Bronchial epithelial cell (primary cell): ENCODE results near the gene DUSP6. TPM values are rescaled to one million over a fixed set of nuclear protein-coding genes. Genes with fewer than 3 reads are reported as not detected.

Experiments
- DNase-seq: peaks from one replicate; pipeline ENCODE4 v3.0.0-alpha.2; 2010; ENCODE audit warnings: low read depth
- FAIRE-seq: peaks from 2 replicates; lab custom pipeline; 2011; peaks lifted over from hg19 to GRCh38; lab: Jason Lieb, UNC
- H3K27me3 ChIP-seq: 2 replicates; pipeline ENCODE4 v1.5.1; 2011; ENCODE audit warnings: low read length; ENCODE audit not compliant: control insufficient read depth, insufficient read depth
- H3K36me3 ChIP-seq: 2 replicates; pipeline ENCODE4 v1.5.1; 2011; ENCODE audit warnings: low read length; ENCODE audit not compliant: control insufficient read depth, insufficient read depth
- H3K4me3 ChIP-seq: 2 replicates; pipeline ENCODE4 v1.5.1; 2011; ENCODE audit warnings: mild to moderate bottlenecking, low read depth, low read length, control low read depth
- CTCF ChIP-seq: IDR thresholded peaks from 2 replicates; pipeline ENCODE4 v1.5.1; 2011; ENCODE audit warnings: mild to moderate bottlenecking, moderate library complexity, low read length, control low read depth, inconsistent platforms; ENCODE audit not compliant: insufficient read depth, severe bottlenecking
- total RNA-seq: library from RNA; depleted of rRNA; stranded (reverse); fragments of >200 nt; gene quantifications from 2 replicates; pipeline ENCODE4 v1.2.1, GENCODE V29; 2014

DUSP6 gene
- total RNA-seq, 1 donor from 2014 or later: 149 TPM

DNA sequence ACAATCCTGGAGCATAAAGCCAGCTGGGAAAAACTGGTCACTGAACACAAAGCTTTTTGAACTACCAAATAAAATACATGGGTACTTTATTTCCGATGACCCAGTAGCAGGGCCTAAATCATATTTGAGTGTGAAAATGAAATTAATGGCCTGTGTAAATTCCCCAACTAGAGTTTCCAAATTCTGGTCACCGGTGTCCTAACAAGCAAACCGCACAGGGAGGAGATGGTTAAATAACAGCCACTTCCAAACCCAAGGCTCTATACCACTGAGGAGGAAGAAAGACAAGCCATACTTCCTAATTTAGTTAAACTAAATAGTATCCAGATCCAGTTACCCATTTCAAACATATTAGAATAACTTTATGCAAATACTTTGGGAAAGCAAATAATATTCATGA is 40.1 kb upstream of the DUSP6 start:
- TF ChIP-seq CTCF: no peak
- FAIRE-seq (no peak), DNase-seq (no peak)
- no peak overlapping the region for H3K4me3 ChIP-seq
- H3K27me3 ChIP-seq: no peaks in the 10 kb centered on the region
- H3K36me3 ChIP-seq: no peaks in the 10 kb centered on the region

DNA sequence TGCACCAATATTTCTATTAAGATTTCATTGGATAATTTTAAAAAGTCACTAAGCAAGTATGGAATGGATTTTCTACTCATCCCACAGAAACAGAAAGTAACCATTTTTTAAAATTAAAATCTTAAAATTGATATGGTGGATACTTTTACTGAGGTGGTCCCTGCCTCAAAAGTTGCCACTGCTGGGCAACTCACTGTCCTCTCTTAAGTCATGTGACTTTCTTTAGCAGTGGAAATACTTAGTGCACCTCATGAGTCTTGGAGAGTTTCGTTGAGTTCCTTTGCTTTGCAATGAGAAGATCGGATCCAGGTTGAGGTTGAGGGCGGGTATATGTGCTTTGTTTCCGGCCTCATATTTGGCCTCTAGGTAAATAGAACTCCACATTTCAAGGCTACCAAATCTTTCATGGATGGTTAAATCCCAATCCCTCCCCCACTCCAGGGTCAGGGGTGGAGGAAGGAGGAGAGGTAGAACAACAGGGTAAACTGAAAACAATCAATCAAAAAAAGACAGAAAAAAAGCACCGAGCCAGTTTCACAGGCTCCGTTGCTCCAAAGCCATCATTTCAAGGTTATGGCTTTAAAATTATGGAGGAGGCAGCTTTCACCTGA is 39.5 kb upstream of the DUSP6 start:
- no peak for TF ChIP-seq CTCF
- H3K4me3 ChIP-seq: no peak overlapping the region
- H3K27me3 ChIP-seq: no peaks in the 10 kb centered on the region
- FAIRE-seq (no peak), DNase-seq (no peak)
- H3K36me3 ChIP-seq: no peaks in the 10 kb centered on the region

GRCh38 chr12:89390802-89391673 is 38.7 kb upstream of the DUSP6 start:
- TF ChIP-seq CTCF: no peak
- H3K27me3 ChIP-seq: no peaks in the 10 kb centered on the region
- H3K36me3 ChIP-seq: no peaks in the 10 kb centered on the region
- DNase-seq (peak; percentile 71), FAIRE-seq (peak; percentile 40)
- no peak overlapping the region for H3K4me3 ChIP-seq

GRCh38 chr12:89389755-89390661 is 37.7 kb upstream of the DUSP6 start:
- Histone ChIP-seq H3K36me3 (no peaks in the 10 kb centered on the region), H3K4me3 (no peak overlapping the region), H3K27me3 (no peaks in the 10 kb centered on the region)
- no peak for FAIRE-seq
- DNase-seq: no peak
- TF ChIP-seq CTCF: no peak

- H3K36me3 ChIP-seq: no peaks in the 10 kb centered on the region
- no peak overlapping the region for H3K4me3 ChIP-seq
- FAIRE-seq (no peak), DNase-seq (no peak)
- H3K27me3 ChIP-seq: no peaks in the 10 kb centered on the region
- TF ChIP-seq CTCF: no peak
These were observed 33.8 kb upstream of the DUSP6 start for GRCh38 chr12:89386138-89386537.
